DOHH2 (cell line): ENCODE data around the gene AHRR.

ENCODE experiments used
- H3F3A ChIP-seq: fragments of 200-600 bp; sonication (generic), shearing (Covaris generic); 2 replicates; pipeline ENCODE4 v1.6.0; 2016; ENCODE audit warnings: antibody characterized with exemption, mild to moderate bottlenecking; ENCODE audit not compliant: control insufficient read depth, insufficient read depth
- H3K27ac ChIP-seq: fragments of 200-600 bp; sonication (generic); 2 replicates; pipeline ENCODE4 v1.5.1; 2014; ENCODE audit warnings: low read depth, mild to moderate bottlenecking, low read length, moderate library complexity
- H3K27me3 ChIP-seq: fragments of 200-600 bp; sonication (generic); 2 replicates; pipeline ENCODE4 v1.6.1; 2014; ENCODE audit warnings: mild to moderate bottlenecking, low read length, mixed read lengths; ENCODE audit not compliant: control insufficient read depth
- H3K36me3 ChIP-seq: fragments of 200-600 bp; sonication (generic); 2 replicates; pipeline ENCODE4 v1.6.1; 2014; ENCODE audit warnings: mild to moderate bottlenecking, low read length, moderate library complexity, mixed read lengths; ENCODE audit not compliant: control insufficient read depth
- H3K4me1 ChIP-seq: fragments of 200-600 bp; sonication (generic); 2 replicates; pipeline ENCODE4 v1.6.1; 2014; ENCODE audit warnings: mild to moderate bottlenecking, low read length, mixed read lengths; ENCODE audit not compliant: control insufficient read depth
- H3K4me2 ChIP-seq: fragments of 200-600 bp; sonication (generic); 2 replicates; pipeline ENCODE4 v1.6.0; 2014; ENCODE audit warnings: mild to moderate bottlenecking, low read length, moderate library complexity
- H3K4me3 ChIP-seq: fragments of 200-600 bp; sonication (generic); 2 replicates; pipeline ENCODE4 v1.5.1; 2014; ENCODE audit warnings: mild to moderate bottlenecking, low read length, mixed read lengths
- H3K79me2 ChIP-seq: fragments of 200-600 bp; sonication (generic); 2 replicates; pipeline ENCODE4 v1.6.1; 2014; ENCODE audit warnings: mild to moderate bottlenecking, low read length, mixed read lengths; ENCODE audit not compliant: control insufficient read depth
- H3K9me2 ChIP-seq: fragments of 200-600 bp; sonication (generic); replicated peaks from 2 replicates; pipeline ENCODE4 v1.6.1; 2014; ENCODE audit warnings: mild to moderate bottlenecking, low read length, mixed read lengths; ENCODE audit not compliant: control insufficient read depth
- H3K9me3 ChIP-seq: fragments of 200-600 bp; sonication (generic); 2 replicates; pipeline ENCODE4 v1.6.1; 2014; ENCODE audit warnings: antibody characterized with exemption, low read length, mixed read lengths; ENCODE audit not compliant: control insufficient read depth, insufficient read depth
- H4K20me1 ChIP-seq: fragments of 200-600 bp; sonication (generic); 2 replicates; pipeline ENCODE4 v1.6.0; 2014; ENCODE audit warnings: low read depth, mild to moderate bottlenecking, antibody characterized with exemption, low read length, moderate library complexity; ENCODE audit not compliant: control insufficient read depth, insufficient read depth
- CTCF ChIP-seq: fragments of 200-600 bp; sonication (generic); IDR thresholded peaks from one replicate; pipeline ENCODE4 v1.5.1; 2014; ENCODE audit warnings: antibody characterized with exemption, mild to moderate bottlenecking, low read depth, low read length; ENCODE audit not compliant: poor library complexity, severe bottlenecking
- EZH2phosphoT487 ChIP-seq: fragments of 200-600 bp; sonication (generic); IDR thresholded peaks from 2 replicates; pipeline ENCODE4 v1.6.1; 2017; ENCODE audit warnings: borderline replicate concordance, mild to moderate bottlenecking, antibody characterized with exemption, low read length, moderate library complexity, mixed read lengths

Gene AHRR

GRCh38 chr5:423233-423565 is 101.7 kb downstream of the AHRR start:
- TF ChIP-seq EZH2phosphoT487 (no peak), CTCF (no peak)
- Histone ChIP-seq H3K4me1 (peaks cover 33% of the 10 kb centered on the region), H3K36me3 (peaks cover 27% of the 10 kb centered on the region), H3K4me3 (no peak overlapping the region), H3K9me3 (no peaks in the 10 kb centered on the region), H3K27me3 (no peaks in the 10 kb centered on the region), H3K79me2 (no peaks in the 10 kb centered on the region), H3K4me2 (no peak overlapping the region), H3F3A (no peaks in the 10 kb centered on the region; the same call in 1 of the 2 replicates), H3K27ac (no peak overlapping the region), H4K20me1 (no peaks in the 10 kb centered on the region), H3K9me2 (no peaks in the 10 kb centered on the region)

GRCh38 chr5:423626-424261 is 102.2 kb downstream of the AHRR start:
- Histone ChIP-seq H3K27me3 (no peaks in the 10 kb centered on the region), H3F3A (no peaks in the 10 kb centered on the region; the same call in 1 of the 2 replicates), H3K4me2 (peak overlapping the region; percentile 68), H3K4me1 (peaks cover 35% of the 10 kb centered on the region), H4K20me1 (no peaks in the 10 kb centered on the region), H3K9me2 (no peaks in the 10 kb centered on the region), H3K36me3 (peaks cover 24% of the 10 kb centered on the region), H3K27ac (peak overlapping the region; percentile 84), H3K9me3 (no peaks in the 10 kb centered on the region), H3K79me2 (no peaks in the 10 kb centered on the region), H3K4me3 (peak overlapping the region; percentile 51)
- no peak for TF ChIP-seq CTCF
- no peak for TF ChIP-seq EZH2phosphoT487

- Histone ChIP-seq H3K4me3 (peak overlapping the region; percentile 51), H3K36me3 (peaks cover 29% of the 10 kb centered on the region), H3F3A (no peaks in the 10 kb centered on the region; the same call in 1 of the 2 replicates), H3K4me2 (peak overlapping the region; percentile 68), H3K4me1 (peaks cover 43% of the 10 kb centered on the region), H4K20me1 (no peaks in the 10 kb centered on the region), H3K9me3 (no peaks in the 10 kb centered on the region), H3K79me2 (no peaks in the 10 kb centered on the region), H3K27ac (peak overlapping the region; percentile 84), H3K9me2 (no peaks in the 10 kb centered on the region), H3K27me3 (no peaks in the 10 kb centered on the region)
- TF ChIP-seq EZH2phosphoT487 (no peak), CTCF (no peak)
Measured at GRCh38 chr5:424301-425110, 103.0 kb downstream of the AHRR start.
